A673 (cell line): ENCODE data around the gene DCX. TPM values are rescaled to one million over a fixed set of nuclear protein-coding genes. Genes with fewer than 3 reads are reported as not detected.

Experiments
- BruUV-seq: library from RNA; stranded (reverse); fragments of 400-500 nt; replicated peaks from 2 replicates; lab custom pipeline; 2021; lab: Mats Ljungman, UMichigan
- CTCF ChIA-PET: fragments of 300-600 bp; sonication (Branson Sonifier 250); formaldehyde crosslinking; loops from one replicate; lab custom pipeline; 2022; ENCODE audit warnings: antibody characterized with exemption; lab: Charles Lee
- POLR2A ChIA-PET: fragments of 300-600 bp; sonication (Branson Sonifier 250); formaldehyde crosslinking; loops from one replicate; lab custom pipeline; 2022; ENCODE audit warnings: antibody characterized with exemption; ENCODE audit not compliant: low non-redundant PET; lab: Charles Lee
- DNase-seq: peaks from one replicate; pipeline ENCODE4 v3.0.0-alpha.2; 2015; ENCODE audit warnings: low spot score
- H3K27ac ChIP-seq: fragments of 200-600 bp; sonication (generic); 2 replicates; pipeline ENCODE4 v1.5.1; 2016; ENCODE audit warnings: mixed run types, low read depth, mild to moderate bottlenecking, mixed read lengths, antibody characterized with exemption, low read length; ENCODE audit not compliant: poor library complexity, severe bottlenecking
- H3K27me3 ChIP-seq: fragments of 200-600 bp; sonication (generic); replicated peaks from 2 replicates; pipeline ENCODE4 v1.6.1; 2017; ENCODE audit warnings: mixed run types, low read depth, mild to moderate bottlenecking, mixed read lengths, antibody characterized with exemption, low read length; ENCODE audit not compliant: insufficient read depth, poor library complexity
- H3K36me3 ChIP-seq: fragments of 200-600 bp; sonication (generic); 2 replicates; pipeline ENCODE4 v1.6.1; 2016; ENCODE audit warnings: mixed run types, mild to moderate bottlenecking, mixed read lengths, antibody characterized with exemption, low read length; ENCODE audit not compliant: insufficient read depth, poor library complexity, severe bottlenecking
- H3K4me1 ChIP-seq: fragments of 200-600 bp; sonication (generic); 2 replicates; pipeline ENCODE4 v1.6.1; 2017; ENCODE audit warnings: mixed run types, mild to moderate bottlenecking, mixed read lengths, antibody characterized with exemption, low read length; ENCODE audit not compliant: insufficient read depth, poor library complexity, severe bottlenecking
- H3K4me3 ChIP-seq: fragments of 200-600 bp; sonication (generic); 2 replicates; pipeline ENCODE4 v1.5.1; 2016; ENCODE audit warnings: low read depth, mixed run types, mild to moderate bottlenecking, mixed read lengths, low read length; ENCODE audit not compliant: poor library complexity, severe bottlenecking
- H3K9me3 ChIP-seq: fragments of 200-600 bp; sonication (generic); 2 replicates; pipeline ENCODE4 v1.6.1; 2016; ENCODE audit warnings: mixed run types, low read depth, mild to moderate bottlenecking, mixed read lengths, antibody characterized with exemption, low read length; ENCODE audit not compliant: poor library complexity, severe bottlenecking
- CTCF ChIP-seq: fragments of 300-800, 200-600 bp; sonication (generic); conservative IDR thresholded peaks from 2 replicates; pipeline ENCODE4 v1.5.1; 2017; ENCODE audit warnings: low read depth, mild to moderate bottlenecking, antibody characterized with exemption, low read length, moderate library complexity, mixed read lengths
- EZH2 ChIP-seq: fragments of 200-600 bp; sonication (generic); IDR thresholded peaks from 2 replicates; pipeline ENCODE4 v1.6.1; 2017; ENCODE audit warnings: borderline replicate concordance, low read depth, mild to moderate bottlenecking, mixed read lengths, antibody characterized with exemption, low read length; ENCODE audit not compliant: poor library complexity, severe bottlenecking
- intact Hi-C: fragments of 100-400 bp; cut with micrococcal nuclease; formaldehyde crosslinking; loops from one replicate; pipeline ENCODE4 v1.10.0; 2022; ENCODE audit not compliant: unreplicated experiment
- total RNA-seq: library from RNA; stranded (reverse); gene quantifications from 2 replicates; pipeline ENCODE4 v1.2.3, GENCODE V29; 2021

Gene DCX
- total RNA-seq, 1 experiment from 2014 or later = not detected

GRCh38 chrX:111355523-111356115 lies 56.4 kb downstream of the DCX start:
- no peak for TF ChIP-seq EZH2
- TF ChIP-seq CTCF = no peak
- H3K27ac ChIP-seq = no peak overlapping the region
- no peaks in the 10 kb centered on the region for H3K4me1 ChIP-seq
- no peaks in the 10 kb centered on the region for H3K36me3 ChIP-seq
- no peak overlapping the region for H3K4me3 ChIP-seq
- ChIA-PET POLR2A (no interaction called here), CTCF (no interaction called here)
- intact Hi-C loops = no loop called here
- H3K9me3 ChIP-seq = no peaks in the 10 kb centered on the region
- no TSS peak for BruUV-seq
- no peaks in the 10 kb centered on the region for H3K27me3 ChIP-seq
- no peak for DNase-seq

- H3K27ac ChIP-seq = no peak overlapping the region
- intact Hi-C loops = no loop called here
- POLR2A ChIA-PET = no interaction called here
- DNase-seq = no peak
- H3K36me3 ChIP-seq = no peaks in the 10 kb centered on the region
- no TSS peak for BruUV-seq
- TF ChIP-seq EZH2 (no peak), CTCF (no peak)
- no peaks in the 10 kb centered on the region for H3K27me3 ChIP-seq
- CTCF ChIA-PET = no interaction called here
- no peaks in the 10 kb centered on the region for H3K9me3 ChIP-seq
- no peaks in the 10 kb centered on the region for H3K4me1 ChIP-seq
- H3K4me3 ChIP-seq = no peak overlapping the region
Observed at GRCh38 chrX:111354496-111354895, 57.5 kb downstream of the DCX start.

- Histone ChIP-seq H3K9me3 (no peaks in the 10 kb centered on the region), H3K4me3 (no peak overlapping the region), H3K36me3 (no peaks in the 10 kb centered on the region), H3K4me1 (no peaks in the 10 kb centered on the region), H3K27me3 (no peaks in the 10 kb centered on the region), H3K27ac (no peak overlapping the region)
- ChIA-PET POLR2A (no interaction called here), CTCF (no interaction called here)
- intact Hi-C loops = no loop called here
- TF ChIP-seq CTCF (no peak), EZH2 (no peak)
- DNase-seq = no peak
- no TSS peak for BruUV-seq
Observed at GRCh38 chrX:111353793-111354192, 58.2 kb downstream of the DCX start.
